Coronary artery (tissue), 2 donors: Measurements from ENCODE around the gene LCN9.

ENCODE experiments used
- DNase-seq: peaks from one replicate; pipeline ENCODE4 v3.0.0-alpha.2; 2017; ENCODE audit warnings: low spot score
- H3K27ac ChIP-seq, 2 donors: fragments of 200-600 bp; sonication (generic); one replicate each; pipeline ENCODE4 v1.5.1; 2016 to 2019
- H3K4me3 ChIP-seq: fragments of 200-600 bp; sonication (generic); 2 replicates; pipeline ENCODE4 v1.5.1; 2016; ENCODE audit warnings: mild to moderate bottlenecking, moderate library complexity
- TF ChIP-seq, protein P1 (sequence below): fragments of 200-600 bp; sonication (generic); IDR thresholded peaks from one replicate; pipeline ENCODE4 v1.5.1; 2019; ENCODE audit warnings: antibody characterized with exemption

Gene LCN9

DNA sequence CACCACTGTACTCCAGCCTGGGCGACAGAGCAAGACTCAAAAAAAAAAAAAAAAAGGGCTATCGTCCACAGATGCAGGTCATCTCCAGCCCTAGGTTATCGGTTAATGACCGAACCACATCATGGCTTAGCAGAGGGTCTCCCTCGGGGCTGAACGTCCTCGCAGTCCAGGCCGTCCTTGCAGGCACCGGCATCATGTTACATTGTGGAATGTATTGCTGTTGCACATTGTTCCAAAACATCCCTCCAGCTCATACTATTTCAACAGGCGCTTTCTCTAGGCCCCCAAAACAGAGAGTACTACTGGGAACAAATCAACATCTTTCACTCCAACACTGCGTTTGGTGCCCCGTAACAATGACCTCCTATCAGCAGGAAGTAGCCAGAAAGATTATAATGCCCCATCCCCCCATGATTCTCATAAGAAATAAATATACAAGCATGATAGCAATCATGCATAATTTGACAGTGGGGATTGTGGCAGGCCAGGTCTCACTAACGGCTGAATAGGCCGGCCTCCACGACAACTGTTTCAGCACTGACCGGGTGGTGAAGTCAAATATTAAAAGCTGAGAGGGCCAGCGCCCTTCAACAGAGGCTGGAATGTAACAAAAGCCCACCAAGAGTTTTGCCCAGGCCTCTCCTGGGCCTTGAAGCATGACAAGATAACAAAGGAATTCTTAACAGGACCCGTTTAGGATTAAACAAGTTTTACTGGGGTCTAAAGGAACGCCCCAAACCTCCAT lies 1.1 kb upstream of the LCN9 start:
- Histone ChIP-seq H3K27ac (no peak overlapping the region), H3K4me3 (no peak overlapping the region)
- peak; percentile 26 for DNase-seq
- TF ChIP-seq, protein P1, sequence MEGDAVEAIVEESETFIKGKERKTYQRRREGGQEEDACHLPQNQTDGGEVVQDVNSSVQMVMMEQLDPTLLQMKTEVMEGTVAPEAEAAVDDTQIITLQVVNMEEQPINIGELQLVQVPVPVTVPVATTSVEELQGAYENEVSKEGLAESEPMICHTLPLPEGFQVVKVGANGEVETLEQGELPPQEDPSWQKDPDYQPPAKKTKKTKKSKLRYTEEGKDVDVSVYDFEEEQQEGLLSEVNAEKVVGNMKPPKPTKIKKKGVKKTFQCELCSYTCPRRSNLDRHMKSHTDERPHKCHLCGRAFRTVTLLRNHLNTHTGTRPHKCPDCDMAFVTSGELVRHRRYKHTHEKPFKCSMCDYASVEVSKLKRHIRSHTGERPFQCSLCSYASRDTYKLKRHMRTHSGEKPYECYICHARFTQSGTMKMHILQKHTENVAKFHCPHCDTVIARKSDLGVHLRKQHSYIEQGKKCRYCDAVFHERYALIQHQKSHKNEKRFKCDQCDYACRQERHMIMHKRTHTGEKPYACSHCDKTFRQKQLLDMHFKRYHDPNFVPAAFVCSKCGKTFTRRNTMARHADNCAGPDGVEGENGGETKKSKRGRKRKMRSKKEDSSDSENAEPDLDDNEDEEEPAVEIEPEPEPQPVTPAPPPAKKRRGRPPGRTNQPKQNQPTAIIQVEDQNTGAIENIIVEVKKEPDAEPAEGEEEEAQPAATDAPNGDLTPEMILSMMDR, result no peak

DNA sequence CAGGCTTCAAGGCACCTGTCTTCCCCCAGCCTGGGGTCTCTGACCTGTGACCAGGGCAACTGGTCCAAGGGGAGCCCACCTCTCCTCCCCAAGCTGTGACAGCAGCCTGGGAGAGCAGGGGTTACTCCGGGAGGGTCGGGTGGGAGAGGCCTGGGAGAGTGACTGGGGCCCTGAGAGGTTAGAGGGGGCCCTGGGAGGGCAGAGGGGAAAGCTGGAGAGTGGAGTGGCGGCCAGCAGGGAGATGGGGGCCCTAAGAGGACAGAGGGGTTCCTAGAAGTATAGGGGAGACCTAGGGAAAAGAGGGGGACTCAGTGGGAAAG lies 302 bp downstream of the LCN9 start:
- Histone ChIP-seq H3K27ac (no peak overlapping the region), H3K4me3 (no peak overlapping the region)
- no peak for DNase-seq
- TF ChIP-seq, protein P1, result no peak

DNA sequence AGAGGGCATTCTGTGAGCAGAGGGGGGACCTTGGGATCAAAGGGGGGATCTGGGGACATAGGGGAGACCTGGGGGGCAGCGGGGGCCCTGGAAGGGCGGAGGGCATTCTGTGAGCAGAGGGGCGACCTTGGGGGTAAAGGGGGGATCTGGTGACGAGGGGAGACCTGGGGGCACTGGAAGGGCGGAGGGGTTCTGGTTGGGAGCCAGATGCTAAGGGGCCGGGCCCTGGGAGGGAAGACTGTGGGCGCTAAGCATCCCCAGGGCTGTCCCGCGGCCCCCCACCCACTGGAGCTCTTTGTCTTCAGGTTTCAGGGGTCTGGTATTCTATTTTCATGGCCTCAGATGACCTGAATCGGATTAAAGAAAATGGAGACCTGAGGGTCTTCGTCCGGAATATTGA lies 748 bp downstream of the LCN9 start:
- Histone ChIP-seq H3K27ac (no peak overlapping the region), H3K4me3 (no peak overlapping the region)
- no peak for DNase-seq
- TF ChIP-seq, protein P1, result no peak

- DNase-seq, result no peak
- Histone ChIP-seq H3K4me3 (no peak overlapping the region), H3K27ac (no peak overlapping the region)
- TF ChIP-seq, protein P1, result no peak
Observed at GRCh38 chr9:135664266-135664665, 1.2 kb downstream of the LCN9 start.

- H3K27ac ChIP-seq, result no peak overlapping the region
- H3K4me3 ChIP-seq, result no peak overlapping the region
- DNase-seq, result no peak
- TF ChIP-seq, protein P1, result no peak
Observed at GRCh38 chr9:135664801-135665794, 2.0 kb downstream of the LCN9 start.

- TF ChIP-seq, protein P1, result no peak
- H3K27ac ChIP-seq, result no peak overlapping the region
- no peak for DNase-seq
- no peak overlapping the region for H3K4me3 ChIP-seq
Observed at GRCh38 chr9:135665795-135666189, 2.7 kb downstream of the LCN9 start.
